HepG2 (cell line): ENCODE measurements around the gene THBS1. TPM values are rescaled to one million over a fixed set of nuclear protein-coding genes. Genes with fewer than 3 reads are reported as not detected.
A peak's percentile ranks its signal among the peaks of the same experiment; 100 is the strongest.

Experiments used
- ATAC-seq: fragments of 200-7000 bp; cut with Tn5 transposase; 3 replicates; pipeline ENCODE4 v1.9.1; 2020; ENCODE audit warnings: mild to moderate bottlenecking, moderate library complexity
- BruUV-seq: library from RNA; stranded (reverse); fragments of 400-500 nt; replicated peaks from 2 replicates; lab custom pipeline; 2021; lab: Mats Ljungman, UMichigan
- CTCF ChIA-PET: fragments of 300-600 bp; formaldehyde crosslinking; extraction: SDS; loops from one replicate; lab custom pipeline; 2021; ENCODE audit warnings: low total read pairs, inconsistent platforms, low intra/inter-chr PET ratio; lab: Yijun Ruan, JAX
- POLR2A ChIA-PET: fragments of 350-600 bp; sonication (Branson Sonifier 250); formaldehyde crosslinking; loops from one replicate; lab custom pipeline; 2020; ENCODE audit warnings: antibody characterized with exemption, inconsistent platforms; lab: Yijun Ruan, JAX
- DNase-seq: peaks from one replicate; pipeline ENCODE4 v3.0.0-alpha.2; 2015; ENCODE audit warnings: low spot score
- FAIRE-seq: peaks from 3 replicates; lab custom pipeline; 2011; peaks lifted over from hg19 to GRCh38; lab: Jason Lieb, UNC
- H2AFZ ChIP-seq: one replicate; pipeline ENCODE4 v1.6.1; 2011; ENCODE audit warnings: low read length, inconsistent platforms
- H3K27ac ChIP-seq: fragments of 300-600 bp; 3 replicates; pipeline ENCODE4 v1.8.0; 2011; ENCODE audit warnings: mixed run types, mild to moderate bottlenecking, mixed read lengths, low read length, inconsistent platforms; ENCODE audit not compliant: insufficient read depth; ENCODE audit errors: extremely low read length
- H3K27me3 ChIP-seq, 2 experiments: fragments of 200-600 bp in 1 of 2; 2 replicates in 1 of 2; 3 replicates in 1 of 2; pipeline versions ENCODE4 v1.6.0 to v1.8.0; 2011; ENCODE audit warnings: low read length in 2 of 2, mild to moderate bottlenecking in 2 of 2, moderate library complexity in 2 of 2, inconsistent platforms in 1 of 2; ENCODE audit not compliant: insufficient read depth in 2 of 2, control insufficient read depth in 1 of 2
- H3K36me3 ChIP-seq, 2 experiments: fragments of 200-600 bp in 1 of 2; replicated peaks in 1 of 2; 2 replicates in 1 of 2; 3 replicates in 1 of 2; pipeline versions ENCODE4 v1.5.1 to v1.8.0; 2011; ENCODE audit warnings: low read length in 2 of 2, inconsistent platforms in 1 of 2; ENCODE audit not compliant: insufficient read depth in 2 of 2, control insufficient read depth in 1 of 2
- H3K4me1 ChIP-seq: 2 replicates; pipeline ENCODE4 v1.5.1; 2012; ENCODE audit warnings: low read length, inconsistent platforms; ENCODE audit not compliant: insufficient read depth
- H3K4me2 ChIP-seq: 2 replicates; pipeline ENCODE4 v1.6.0; 2011; ENCODE audit warnings: low read depth, low read length, inconsistent platforms
- H3K4me3 ChIP-seq, 3 experiments: fragments of 200-600 bp in 1 of 3; sonication (generic), shearing (Covaris generic) in 1 of 3; replicated peaks in 1 of 3; 2 replicates each; pipeline ENCODE4 v1.5.1; 2011 to 2016; ENCODE audit warnings: low read length in 3 of 3, inconsistent platforms in 2 of 3, low read depth in 2 of 3, mild to moderate bottlenecking in 2 of 3, control low read depth in 1 of 3, mixed read lengths in 1 of 3; ENCODE audit not compliant: insufficient read depth in 1 of 3
- H3K79me2 ChIP-seq: one replicate; pipeline ENCODE4 v1.6.1; 2011; ENCODE audit warnings: low read length, inconsistent platforms; ENCODE audit not compliant: insufficient read depth
- H3K9ac ChIP-seq: 2 replicates; pipeline ENCODE4 v1.6.0; 2011; ENCODE audit warnings: mild to moderate bottlenecking, low read depth, low read length, inconsistent platforms; ENCODE audit not compliant: insufficient read depth
- H3K9me3 ChIP-seq: 2 replicates; pipeline ENCODE4 v1.5.1; 2012; ENCODE audit warnings: mild to moderate bottlenecking, low read length
- H4K20me1 ChIP-seq: 2 replicates; pipeline ENCODE4 v1.6.0; 2011; ENCODE audit warnings: inconsistent platforms, mild to moderate bottlenecking, low read length, moderate library complexity; ENCODE audit not compliant: insufficient read depth
- HNRNPK ChIP-seq: fragments of 200-400 bp; formaldehyde crosslinking; IDR thresholded peaks from 2 replicates; pipeline ENCODE4 v1.6.1; 2018; ENCODE audit warnings: low read length, low read depth, moderate library complexity, mild to moderate bottlenecking; ENCODE audit not compliant: poor library complexity, severe bottlenecking
- HOXA3 ChIP-seq: sonication (generic); formaldehyde crosslinking; IDR thresholded peaks from 2 replicates; pipeline ENCODE4 v1.5.0; 2020; ENCODE audit warnings: missing genetic modification reagents
- RAD21 ChIP-seq: fragments of 450-650 bp; formaldehyde crosslinking; IDR thresholded peaks from 2 replicates; pipeline ENCODE4 v1.5.0; 2020; ENCODE audit warnings: mild to moderate bottlenecking
- SRSF9 ChIP-seq: fragments of 200-400 bp; formaldehyde crosslinking; IDR thresholded peaks from 2 replicates; pipeline ENCODE4 v1.6.1; 2018; ENCODE audit warnings: borderline replicate concordance, mild to moderate bottlenecking, low read depth, low read length; ENCODE audit not compliant: insufficient read depth, poor library complexity, severe bottlenecking
- ZFP36L2 ChIP-seq: sonication (generic); formaldehyde crosslinking; IDR thresholded peaks from 2 replicates; pipeline ENCODE4 v1.4.0; 2020; ENCODE audit warnings: missing genetic modification reagents
- ZNF205 ChIP-seq: IDR thresholded peaks from 2 replicates; pipeline ENCODE4 v1.6.1; 2018; ENCODE audit warnings: missing biosample characterization, missing genetic modification reagents
- ZNF547 ChIP-seq: sonication (generic); formaldehyde crosslinking; IDR thresholded peaks from 2 replicates; pipeline ENCODE4 v1.5.1; 2020; ENCODE audit warnings: mild to moderate bottlenecking, missing genetic modification reagents
- ZNF83 ChIP-seq: sonication (generic); formaldehyde crosslinking; IDR thresholded peaks from 2 replicates; pipeline ENCODE4 v1.4.0; 2020; ENCODE audit warnings: missing genetic modification reagents, mild to moderate bottlenecking, borderline replicate concordance
- WGBS: methylation state at CpG from one replicate; pipeline ENCODE4 v1.1.6; 2017; ENCODE audit warnings: low lambda C conversion rate; 5-methylcytosine and 5-hydroxymethylcytosine counted together
- in situ Hi-C: cut with HindIII; loops from 2 replicates; pipeline ENCODE4 v1.10.0; 2017; ENCODE audit warnings: low pct_unique_long_range_greater_than_20kb; ENCODE audit not compliant: extremely low pct_ligation_motif_present
- intact Hi-C: fragments of 100-400 bp; cut with micrococcal nuclease; formaldehyde crosslinking; loops from one replicate; pipeline ENCODE4 v1.10.0; 2022; ENCODE audit not compliant: unreplicated experiment
- polyA plus RNA-seq, 8 experiments: library from polyadenylated mRNA; depleted of rRNA in 3 of 8; stranded (reverse) in 7 of 8; unstranded in 1 of 8; fragments of >200 nt; fragmentation: Illumina TruSeq in 4 of 8; extraction: Trizol in 4 of 8; gene quantifications; 2 replicates each; pipeline versions ENCODE4 v1.2.1 to v1.2.3, GENCODE V29; 2011 to 2016; ENCODE audit warnings: low read depth in 4 of 8, missing spikeins in 1 of 8, mixed read lengths in 1 of 8; ENCODE audit not compliant: insufficient read depth in 1 of 8
- total RNA-seq, 5 experiments: library from RNA; depleted of rRNA; stranded (reverse); fragments of >200 nt; fragmentation: Illumina TruSeq; extraction: Trizol; gene quantifications; 2 replicates each; pipeline ENCODE4 v1.2.3, GENCODE V29; 2016; ENCODE audit warnings: low read depth in 1 of 5
- TF ChIP-seq, protein P1 (sequence below): sonication (generic); formaldehyde crosslinking; IDR thresholded peaks from 2 replicates; pipeline ENCODE4 v1.8.0; 2022; ENCODE audit warnings: missing genetic modification reagents, mild to moderate bottlenecking, borderline replicate concordance
- TF ChIP-seq, protein P2 (sequence below): sonication (generic); formaldehyde crosslinking; IDR thresholded peaks from 2 replicates; pipeline ENCODE4 v1.4.0; 2020; ENCODE audit warnings: missing genetic modification reagents
- TF ChIP-seq, protein P3 (sequence below): sonication (generic); formaldehyde crosslinking; IDR thresholded peaks from 2 replicates; pipeline ENCODE4 v1.4.0; 2020; ENCODE audit warnings: mild to moderate bottlenecking, low read depth, missing genetic modification reagents

The THBS1 gene
- total and polyA plus RNA-seq, 2 of the 13 experiments (the other 11 are each of a cell fraction or from before 2014, with no cell fraction given): 54.7 to 67.1 TPM

DNA sequence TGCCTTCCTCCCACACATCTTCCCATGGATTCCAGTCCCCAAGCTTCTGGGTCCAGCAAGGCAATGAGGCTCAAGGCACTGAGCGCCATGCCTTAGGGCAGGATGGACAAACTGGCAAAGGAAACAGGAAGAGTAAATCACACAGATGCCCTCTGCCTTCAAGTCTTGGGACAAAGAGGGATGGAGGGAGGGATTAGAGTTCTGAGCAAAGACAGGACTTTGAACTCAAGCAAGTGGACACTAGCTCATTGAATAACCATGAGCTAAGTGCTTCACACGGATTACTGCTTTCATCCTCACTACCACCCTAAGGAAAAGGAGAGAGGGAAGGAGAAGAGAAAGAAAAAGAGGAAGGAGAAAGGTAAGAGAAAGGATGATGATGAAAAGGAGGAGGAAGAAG, 7.6 kb upstream of the THBS1 start (continued):
- TF ChIP-seq ZFP36L2 (CRISPR knock-in tag) (no peak), HOXA3 (CRISPR knock-in tag) (no peak)

DNA sequence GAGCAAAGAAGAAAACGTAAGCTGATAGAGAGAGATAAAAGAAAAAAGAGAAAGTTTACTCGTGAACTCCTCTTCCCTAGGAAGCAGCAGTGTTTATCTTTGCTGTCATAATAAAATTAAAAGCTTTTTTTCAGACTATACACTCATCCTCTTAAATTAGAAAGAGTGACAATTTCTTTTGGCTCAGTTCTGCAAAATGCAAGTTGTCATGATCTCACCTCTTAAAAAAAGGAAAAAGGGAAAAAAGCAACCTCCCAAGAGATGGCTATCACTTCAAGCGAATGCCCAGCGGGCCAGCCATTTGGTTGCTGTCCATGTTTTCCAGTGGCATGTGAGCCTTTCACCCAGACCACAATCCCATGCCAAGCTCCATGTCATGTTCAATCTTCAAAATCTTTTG, 7.0 kb upstream of the THBS1 start:
- Histone ChIP-seq H3K9me3 (no peaks in the 10 kb centered on the region), H3K4me1 (peaks cover 14% of the 10 kb centered on the region), H3K36me3 (no peaks in the 10 kb centered on the region), H3K27me3 (0 out of 5 replicates have a peak, but pooled peaks cover 0 to 4% of the 10 kb centered on the region in 2 experiments), H3K4me3 (no peak overlapping the region), H2AFZ (no peak overlapping the region), H3K9ac (no peak overlapping the region), H3K4me2 (no peak overlapping the region), H3K27ac (no peak overlapping the region), H3K79me2 (no peaks in the 10 kb centered on the region), H4K20me1 (no peaks in the 10 kb centered on the region)
- POLR2A ChIA-PET: no interaction called here
- in situ Hi-C loops: no loop called here
- intact Hi-C loops: no loop called here
- WGBS: 68% methylated on average over 4 of the region's 4 CpGs
- TF ChIP-seq, protein P1, sequence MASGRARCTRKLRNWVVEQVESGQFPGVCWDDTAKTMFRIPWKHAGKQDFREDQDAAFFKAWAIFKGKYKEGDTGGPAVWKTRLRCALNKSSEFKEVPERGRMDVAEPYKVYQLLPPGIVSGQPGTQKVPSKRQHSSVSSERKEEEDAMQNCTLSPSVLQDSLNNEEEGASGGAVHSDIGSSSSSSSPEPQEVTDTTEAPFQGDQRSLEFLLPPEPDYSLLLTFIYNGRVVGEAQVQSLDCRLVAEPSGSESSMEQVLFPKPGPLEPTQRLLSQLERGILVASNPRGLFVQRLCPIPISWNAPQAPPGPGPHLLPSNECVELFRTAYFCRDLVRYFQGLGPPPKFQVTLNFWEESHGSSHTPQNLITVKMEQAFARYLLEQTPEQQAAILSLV (CRISPR knock-in tag): no peak
- TF ChIP-seq HNRNPK: peak; percentile 19
- no peak for ATAC-seq
- no peak for FAIRE-seq
- DNase-seq: no peak
- CTCF ChIA-PET: no interaction called here
- BruUV-seq: no TSS peak

DNA sequence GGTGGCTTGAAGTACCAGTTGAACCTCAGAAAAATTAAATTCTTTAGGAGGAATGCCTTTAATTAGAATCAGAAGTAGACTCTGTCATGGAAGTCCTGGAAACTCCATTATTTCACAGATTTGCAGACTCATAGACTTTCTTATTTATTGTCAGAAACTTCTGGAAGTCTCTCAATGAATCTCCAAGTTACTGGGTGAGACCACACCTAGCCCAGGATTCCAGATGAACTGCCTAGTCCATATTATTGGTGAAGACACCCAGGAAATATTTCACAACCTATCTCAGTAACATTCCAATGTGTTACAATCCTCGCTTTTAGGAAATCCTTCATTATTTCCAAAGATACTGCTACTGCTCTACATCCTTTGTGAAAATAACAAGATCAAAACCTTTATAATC, 6.5 kb upstream of the THBS1 start:
- 26% methylated on average over 1 of the region's 1 CpG for WGBS
- ChIA-PET POLR2A (no interaction called here), CTCF (no interaction called here)

More for the DNA sequence above, 6.5 kb upstream of the THBS1 start:
- ATAC-seq: no peak
- BruUV-seq: no TSS peak
- H3K4me1 ChIP-seq: peaks cover 20% of the 10 kb centered on the region
- TF ChIP-seq, protein P2, sequence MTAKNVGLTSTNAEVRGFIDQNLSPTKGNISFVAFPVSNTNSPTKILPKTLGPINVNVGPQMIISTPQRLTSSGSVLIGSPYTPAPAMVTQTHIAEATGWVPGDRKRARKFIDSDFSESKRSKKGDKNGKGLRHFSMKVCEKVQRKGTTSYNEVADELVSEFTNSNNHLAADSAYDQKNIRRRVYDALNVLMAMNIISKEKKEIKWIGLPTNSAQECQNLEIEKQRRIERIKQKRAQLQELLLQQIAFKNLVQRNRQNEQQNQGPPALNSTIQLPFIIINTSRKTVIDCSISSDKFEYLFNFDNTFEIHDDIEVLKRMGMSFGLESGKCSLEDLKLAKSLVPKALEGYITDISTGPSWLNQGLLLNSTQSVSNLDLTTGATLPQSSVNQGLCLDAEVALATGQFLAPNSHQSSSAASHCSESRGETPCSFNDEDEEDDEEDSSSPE (CRISPR knock-in tag): no peak
- TF ChIP-seq, protein P3, sequence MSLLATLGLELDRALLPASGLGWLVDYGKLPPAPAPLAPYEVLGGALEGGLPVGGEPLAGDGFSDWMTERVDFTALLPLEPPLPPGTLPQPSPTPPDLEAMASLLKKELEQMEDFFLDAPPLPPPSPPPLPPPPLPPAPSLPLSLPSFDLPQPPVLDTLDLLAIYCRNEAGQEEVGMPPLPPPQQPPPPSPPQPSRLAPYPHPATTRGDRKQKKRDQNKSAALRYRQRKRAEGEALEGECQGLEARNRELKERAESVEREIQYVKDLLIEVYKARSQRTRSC: no peak
- TF ChIP-seq ZNF83 (CRISPR knock-in tag): no peak
- no peak for TF ChIP-seq ZFP36L2 (CRISPR knock-in tag)
- no peak for TF ChIP-seq SRSF9
- TF ChIP-seq ZNF547 (CRISPR knock-in tag): no peak
- TF ChIP-seq RAD21 (CRISPR knock-in tag): no peak
- no peak for TF ChIP-seq ZNF205 (CRISPR knock-in tag)
- no peak overlapping the region for H3K4me3 ChIP-seq
- in situ Hi-C loops (no loop called here), intact Hi-C loops (no loop called here)
- H3K36me3 ChIP-seq: no peaks in the 10 kb centered on the region
- no peak overlapping the region for H3K27ac ChIP-seq
- H3K4me2 ChIP-seq: no peak overlapping the region
- no peak overlapping the region for H3K9ac ChIP-seq
- no peaks in the 10 kb centered on the region for H3K9me3 ChIP-seq
- H2AFZ ChIP-seq: no peak overlapping the region
- DNase-seq: no peak
- peaks cover 0 to 4% of the 10 kb centered on the region in 2 experiments; a peak in 1 of 5 replicates for H3K27me3 ChIP-seq
- no peaks in the 10 kb centered on the region for H4K20me1 ChIP-seq
- no peaks in the 10 kb centered on the region for H3K79me2 ChIP-seq
- FAIRE-seq: no peak
